Right forelimb (tissue), 1 donor: ENCODE data around the gene TPST1.
"Not testable (repeated sequence)": the region's sequence is repeated elsewhere in the genome, so short reads cannot be mapped to it uniquely, and the experiment has no call there.

Experiments used
- DNase-seq: peaks from one replicate; pipeline ENCODE4 v3.0.0-alpha.2; 2018

The TPST1 gene

DNA sequence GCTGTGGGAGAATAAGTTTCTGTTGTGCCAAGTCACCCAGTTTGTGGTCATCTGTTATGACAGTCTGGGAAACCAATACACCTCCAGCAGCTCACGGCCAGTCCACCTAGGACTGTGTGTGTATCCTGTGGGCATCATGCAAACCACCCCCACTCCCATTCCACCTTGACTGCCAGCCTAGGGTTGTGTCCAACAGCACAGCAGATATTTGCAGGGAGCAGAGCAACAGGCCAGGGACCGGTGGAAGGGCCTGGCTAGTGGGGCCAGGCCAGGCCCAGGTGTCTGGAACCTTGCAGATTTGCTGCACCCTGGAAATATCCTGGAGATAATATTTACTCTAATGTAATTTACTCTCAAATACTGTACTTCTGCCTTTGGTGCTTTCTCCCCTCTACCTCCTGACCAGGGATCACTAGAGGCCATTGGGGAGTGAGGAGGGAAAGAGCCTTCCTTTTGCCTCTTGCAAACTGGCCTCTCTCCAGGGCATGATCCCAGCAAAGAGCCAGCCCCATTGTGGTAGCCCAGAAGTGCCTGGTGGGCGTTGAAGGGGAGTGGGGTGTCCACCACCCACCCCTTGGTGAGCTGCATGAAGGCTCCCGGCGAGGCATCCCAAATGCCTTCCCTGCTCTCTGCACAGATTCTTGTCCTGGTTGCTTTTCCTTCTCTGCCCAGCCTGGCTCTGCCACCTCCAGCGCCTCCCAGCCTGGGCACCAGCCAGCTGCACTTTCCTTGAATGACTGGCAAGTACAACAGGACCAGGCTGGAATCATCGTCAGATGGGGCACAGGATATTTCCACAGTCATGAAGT, 15.2 kb upstream of the TPST1 start:
- no peak for DNase-seq

DNA sequence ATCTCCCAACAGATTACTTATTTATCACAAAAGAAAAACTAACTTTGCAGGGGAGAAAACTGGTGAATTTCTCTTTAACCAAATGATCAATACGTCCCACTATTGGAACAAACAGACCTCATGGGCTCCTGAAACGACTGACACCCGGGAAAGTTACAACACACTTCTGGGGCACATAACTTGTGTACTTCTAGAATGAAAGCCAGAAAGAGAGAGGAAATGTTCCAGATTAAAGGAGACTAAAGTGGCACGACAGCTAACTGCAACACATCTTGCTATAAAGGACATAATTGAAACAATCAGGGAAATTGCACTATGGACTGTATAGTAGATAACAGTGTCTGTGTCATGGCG, 14.7 kb upstream of the TPST1 start:
- DNase-seq: no peak

DNA sequence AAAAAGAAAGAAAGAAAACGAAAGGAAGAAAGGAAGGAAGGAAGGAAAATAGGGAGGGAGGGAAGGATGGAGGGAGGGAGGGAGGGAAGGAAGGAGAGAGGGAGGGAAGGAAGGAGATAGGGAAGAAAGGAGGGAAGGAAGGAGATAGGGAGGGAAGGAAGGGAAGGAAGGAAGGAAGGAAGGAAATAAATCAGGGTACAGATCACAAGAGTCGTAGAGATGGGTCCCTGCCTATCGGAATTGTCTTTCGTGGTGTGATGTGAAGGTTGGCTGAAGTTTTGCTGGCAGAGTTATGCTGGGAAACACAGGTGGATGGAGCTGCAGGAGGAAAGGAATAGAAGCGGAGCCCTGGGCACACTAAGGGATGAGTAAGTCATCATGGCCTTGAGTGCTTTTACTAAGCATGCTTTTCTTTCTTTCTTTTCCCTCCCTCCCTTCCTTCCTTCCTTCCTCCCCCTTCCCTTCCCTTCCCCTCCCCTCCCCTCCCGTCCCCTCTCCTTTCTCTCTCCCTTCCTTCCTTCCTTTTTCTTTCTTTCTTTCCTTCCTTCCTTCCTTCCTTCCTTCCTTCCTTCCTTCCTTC, 11.9 kb upstream of the TPST1 start:
- DNase-seq: no peak

DNA sequence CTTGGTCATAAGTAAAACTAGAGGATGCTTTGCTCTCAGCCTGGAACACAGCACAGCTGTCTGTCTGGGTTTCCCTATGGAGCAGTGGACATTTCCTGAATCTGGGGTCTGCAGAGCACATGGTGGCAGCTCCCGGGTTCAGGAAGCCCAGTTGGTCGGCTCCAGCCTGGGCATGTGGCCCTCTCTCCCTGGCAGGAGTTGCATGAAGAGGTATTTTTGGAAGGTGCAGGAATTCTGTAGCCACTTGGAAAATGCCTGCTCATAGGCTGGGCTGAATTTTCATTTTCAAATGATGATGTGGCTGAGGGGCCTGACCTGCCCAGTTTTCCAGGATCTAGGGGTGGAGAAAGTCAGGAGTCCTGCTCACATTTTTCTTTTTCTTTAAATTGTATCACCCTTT, 6.7 kb upstream of the TPST1 start:
- DNase-seq: peak; percentile 54

DNA sequence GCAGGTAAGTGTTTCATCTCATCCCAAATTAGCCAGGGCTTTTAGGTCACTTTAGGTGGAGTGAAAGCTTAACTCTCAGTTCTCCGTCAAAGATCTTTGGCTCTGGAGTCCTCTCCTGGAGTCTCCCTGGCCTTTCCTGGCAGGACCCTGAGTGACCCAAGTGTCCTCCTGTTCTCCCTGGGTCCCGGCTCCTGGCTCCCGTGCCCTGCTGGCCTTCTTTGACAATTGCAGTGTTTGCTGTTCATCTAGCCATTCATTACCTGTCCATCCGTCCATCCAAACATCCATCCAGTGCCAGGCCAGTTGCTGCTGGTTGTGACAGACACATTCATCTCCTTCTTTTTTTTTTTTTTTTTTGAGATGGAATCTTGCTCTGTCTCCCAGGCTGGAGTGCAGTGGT, 6.2 kb upstream of the TPST1 start:
- no peak for DNase-seq

DNA sequence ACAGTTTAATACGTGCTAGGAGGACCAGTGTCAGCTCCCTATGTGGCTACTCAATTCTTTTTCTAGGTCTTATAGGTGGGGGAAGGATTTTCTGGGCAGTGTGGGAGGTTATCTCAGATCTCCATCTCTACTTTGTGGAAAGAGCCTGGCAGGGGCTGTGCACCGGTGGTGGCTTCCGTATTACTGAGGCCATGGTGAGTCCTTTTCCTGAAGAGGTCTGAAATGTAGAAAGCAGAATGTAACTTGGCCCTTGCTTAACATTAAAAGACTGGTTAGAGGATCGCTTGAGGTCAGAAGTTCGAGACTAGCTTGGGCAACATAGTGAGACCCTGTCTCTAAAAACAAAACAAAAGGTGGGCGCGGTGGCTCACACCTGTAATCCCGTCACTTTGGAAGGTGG, 2.7 kb upstream of the TPST1 start:
- no peak for DNase-seq

DNA sequence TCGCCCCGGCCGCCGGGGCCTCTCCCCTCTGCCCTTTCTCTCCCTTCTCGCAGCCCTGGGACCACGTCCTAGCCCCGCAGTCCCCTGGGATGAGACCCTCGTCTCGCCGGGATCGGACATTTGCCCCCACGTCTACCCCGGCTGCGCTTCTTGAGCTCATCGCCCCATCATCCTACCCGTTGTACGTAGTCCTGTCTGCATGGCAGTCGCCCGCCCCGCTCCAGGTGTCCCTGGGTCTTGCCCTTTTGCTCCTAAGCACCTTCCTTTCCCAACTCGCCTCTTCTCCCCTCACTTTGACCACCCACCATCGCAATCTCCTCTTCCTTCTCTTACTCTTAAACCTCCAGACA, 582 bp downstream of the TPST1 start:
- no peak for DNase-seq

DNA sequence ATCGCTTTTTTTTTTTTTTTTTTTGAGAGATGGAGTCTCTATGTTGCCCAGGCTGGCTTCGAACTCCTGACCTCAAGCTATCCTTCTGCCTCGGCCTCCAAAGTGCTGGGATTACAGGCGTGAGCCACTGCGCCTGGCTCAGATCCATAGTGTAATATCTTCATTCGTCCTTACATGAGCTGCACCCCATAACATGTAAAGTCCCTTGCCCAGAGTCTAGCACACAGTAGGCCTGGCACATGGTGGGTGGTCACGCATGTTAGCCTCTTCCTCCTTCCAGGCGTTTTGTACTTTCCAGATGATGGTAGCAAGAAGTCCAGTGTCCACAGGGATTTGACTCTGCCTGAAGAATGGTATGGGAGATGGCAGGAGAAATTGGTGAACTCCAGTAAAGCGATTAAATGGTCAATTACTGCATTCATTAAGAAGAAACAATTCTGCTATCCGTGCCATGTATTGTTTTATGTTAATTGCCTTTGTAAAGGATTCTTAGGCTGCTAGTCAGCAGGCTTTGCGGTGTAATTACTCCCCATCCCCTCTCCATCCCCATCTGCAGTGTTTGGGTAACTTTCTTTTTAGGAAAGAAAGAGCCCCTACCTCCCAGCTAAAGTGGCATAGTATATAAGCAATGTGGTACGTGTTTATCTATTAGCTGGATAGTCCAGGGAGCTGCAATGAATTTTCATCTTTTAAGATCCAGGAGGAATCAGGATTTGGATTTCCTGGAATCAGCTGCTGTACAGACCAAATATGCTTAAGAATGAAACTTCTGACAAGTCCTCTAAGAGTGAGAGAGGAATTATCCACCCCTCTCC, 1.2 kb downstream of the TPST1 start:
- DNase-seq: no peak

DNA sequence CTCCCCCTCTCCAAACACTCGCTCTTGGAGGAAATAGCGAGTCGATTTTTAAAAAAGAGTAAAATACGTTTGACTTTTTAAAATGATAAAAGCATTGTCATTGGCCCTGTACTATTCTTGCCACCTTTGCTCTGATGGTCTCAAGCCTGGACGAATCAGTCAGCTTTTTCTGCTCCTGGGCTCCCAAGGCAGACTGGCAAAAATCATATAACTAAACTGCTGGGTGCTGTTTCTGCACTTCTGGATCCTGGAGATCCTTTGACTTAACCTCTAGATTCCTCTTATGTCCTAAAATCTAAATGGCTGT, 1.8 kb downstream of the TPST1 start:
- DNase-seq: no peak

DNA sequence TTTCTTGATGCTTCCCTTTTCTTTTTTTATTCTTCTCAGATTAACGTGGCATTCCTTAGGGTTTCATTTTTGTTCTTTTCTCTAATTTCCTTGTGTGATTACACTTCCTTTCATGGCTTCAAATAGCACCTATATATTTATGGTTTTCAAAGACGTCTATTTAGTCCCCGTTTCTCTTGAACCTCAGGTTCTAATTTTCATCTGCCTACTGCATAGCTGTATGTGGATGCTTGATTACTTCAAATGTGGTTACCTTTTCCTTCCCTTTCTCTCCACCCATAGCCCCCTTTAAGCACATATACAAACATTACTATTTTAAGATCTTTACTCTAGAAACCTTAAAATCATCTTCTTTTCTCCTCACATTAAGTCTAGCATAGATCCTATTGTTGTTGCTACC, 2.4 kb downstream of the TPST1 start:
- no peak for DNase-seq

DNA sequence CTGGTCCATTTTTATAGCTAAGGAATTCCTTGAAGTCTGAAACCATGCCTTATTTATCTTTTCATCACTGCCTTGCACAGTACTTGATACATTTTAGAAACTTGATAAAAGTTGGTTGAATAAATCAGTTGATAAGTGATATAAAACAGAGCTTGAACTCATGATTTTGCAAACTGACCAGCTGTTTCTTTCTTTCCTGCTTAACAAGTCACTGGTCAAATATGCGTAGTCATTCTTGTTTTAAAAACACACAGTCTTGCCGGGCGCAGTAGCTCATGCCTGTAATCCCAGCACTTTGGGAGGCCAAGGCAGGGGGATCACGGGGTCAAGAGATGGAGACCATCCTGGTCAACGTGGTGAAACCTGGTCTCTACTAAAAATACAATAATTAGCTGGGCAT, 6.3 kb downstream of the TPST1 start:
- DNase-seq: no peak

DNA sequence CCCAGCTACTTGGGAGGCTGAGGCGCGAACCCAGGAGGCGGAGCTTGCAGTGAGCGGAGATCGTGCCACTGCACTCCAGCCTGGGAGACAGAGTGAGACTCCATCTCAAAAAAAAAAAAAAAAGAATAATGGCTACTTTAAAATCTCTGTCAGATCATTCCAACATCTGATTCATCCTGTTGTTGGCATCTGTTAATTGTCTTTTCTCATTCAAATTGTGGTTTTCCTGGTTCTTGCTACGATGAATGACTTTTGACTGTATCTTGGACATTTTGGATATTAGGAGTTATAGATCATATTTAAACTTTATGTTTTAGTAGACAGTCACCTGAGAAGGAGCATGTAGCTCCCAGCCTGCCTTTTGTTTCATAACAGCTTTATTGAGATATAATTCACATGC, 8.5 kb downstream of the TPST1 start:
- DNase-seq: no peak

DNA sequence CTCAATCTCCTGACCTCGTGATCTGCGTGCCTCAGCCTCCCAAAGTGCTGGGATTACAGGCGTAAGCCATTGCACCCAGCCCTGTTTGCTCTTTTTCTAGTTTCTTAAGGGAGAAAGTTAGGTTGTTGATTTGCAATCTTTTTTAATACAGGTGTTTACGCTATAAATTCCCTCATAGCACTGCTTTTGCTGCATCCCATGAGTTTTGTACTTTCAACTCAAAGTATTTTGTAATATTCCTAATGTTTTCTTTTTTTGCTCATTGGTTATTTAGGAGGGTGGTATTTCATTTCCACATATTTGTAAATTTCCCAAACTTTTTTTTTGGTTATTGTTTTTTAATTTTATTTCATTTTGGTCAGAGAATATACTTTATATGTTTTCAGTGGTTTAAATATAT, 11.6 kb downstream of the TPST1 start:
- DNase-seq: no peak

DNA sequence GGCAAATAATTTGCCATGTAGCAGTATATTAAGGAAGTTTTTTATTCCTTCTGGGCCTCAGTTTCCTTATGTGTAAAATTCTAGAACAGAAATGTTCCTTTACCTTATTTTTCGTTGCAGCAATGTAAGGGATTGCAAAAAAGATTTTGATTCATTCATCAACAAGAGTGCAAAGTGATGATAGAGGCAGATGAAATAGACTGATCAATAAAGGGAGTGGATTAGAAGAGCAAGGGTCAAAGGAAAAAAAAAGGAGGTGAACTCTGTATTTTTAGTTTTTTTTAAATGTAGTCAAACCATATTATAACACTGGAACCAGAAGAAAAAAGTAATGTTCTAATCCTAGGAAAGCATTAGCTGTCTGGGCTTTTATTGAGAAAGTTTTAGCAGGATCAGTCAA, 14.7 kb downstream of the TPST1 start:
- DNase-seq: no peak

DNA sequence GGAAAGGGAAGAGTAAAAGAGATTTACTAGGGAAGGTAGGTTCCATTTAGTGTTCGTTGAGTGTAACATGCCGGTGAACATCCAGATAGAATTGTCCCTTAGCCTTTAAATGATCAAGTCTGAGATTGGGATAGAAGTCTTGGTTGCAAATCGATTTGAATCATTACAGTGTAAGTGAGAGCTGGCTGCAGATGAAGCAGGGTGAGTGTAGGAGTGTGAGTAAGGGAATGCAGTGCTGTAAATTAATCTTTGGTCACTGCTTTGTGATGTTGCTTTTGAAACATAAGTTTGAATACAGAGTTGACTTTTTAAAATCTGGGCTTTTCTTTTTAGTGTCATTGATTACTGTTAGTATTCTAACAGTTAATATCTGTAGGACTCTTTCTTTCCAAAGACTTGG, 16.3 kb downstream of the TPST1 start:
- no peak for DNase-seq

DNA sequence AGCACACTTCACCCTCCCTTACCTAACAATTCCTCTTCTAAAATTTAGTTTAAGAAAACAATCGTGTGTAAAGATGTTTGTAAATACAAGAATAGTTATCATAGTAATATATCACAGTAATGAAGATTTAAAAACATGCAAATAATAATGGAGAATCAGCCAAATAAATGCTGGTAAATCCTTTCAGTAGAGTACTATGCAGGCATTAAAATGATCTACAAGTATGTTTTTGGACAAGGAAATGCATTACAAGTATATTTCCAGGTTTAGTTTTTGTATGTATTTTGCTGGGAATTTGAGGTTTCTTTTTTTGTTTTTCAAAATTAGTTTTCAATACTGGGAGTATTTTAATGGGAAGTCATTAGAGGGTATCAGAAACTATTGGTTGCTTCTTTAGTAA, 22.7 kb downstream of the TPST1 start:
- DNase-seq: no peak

DNA sequence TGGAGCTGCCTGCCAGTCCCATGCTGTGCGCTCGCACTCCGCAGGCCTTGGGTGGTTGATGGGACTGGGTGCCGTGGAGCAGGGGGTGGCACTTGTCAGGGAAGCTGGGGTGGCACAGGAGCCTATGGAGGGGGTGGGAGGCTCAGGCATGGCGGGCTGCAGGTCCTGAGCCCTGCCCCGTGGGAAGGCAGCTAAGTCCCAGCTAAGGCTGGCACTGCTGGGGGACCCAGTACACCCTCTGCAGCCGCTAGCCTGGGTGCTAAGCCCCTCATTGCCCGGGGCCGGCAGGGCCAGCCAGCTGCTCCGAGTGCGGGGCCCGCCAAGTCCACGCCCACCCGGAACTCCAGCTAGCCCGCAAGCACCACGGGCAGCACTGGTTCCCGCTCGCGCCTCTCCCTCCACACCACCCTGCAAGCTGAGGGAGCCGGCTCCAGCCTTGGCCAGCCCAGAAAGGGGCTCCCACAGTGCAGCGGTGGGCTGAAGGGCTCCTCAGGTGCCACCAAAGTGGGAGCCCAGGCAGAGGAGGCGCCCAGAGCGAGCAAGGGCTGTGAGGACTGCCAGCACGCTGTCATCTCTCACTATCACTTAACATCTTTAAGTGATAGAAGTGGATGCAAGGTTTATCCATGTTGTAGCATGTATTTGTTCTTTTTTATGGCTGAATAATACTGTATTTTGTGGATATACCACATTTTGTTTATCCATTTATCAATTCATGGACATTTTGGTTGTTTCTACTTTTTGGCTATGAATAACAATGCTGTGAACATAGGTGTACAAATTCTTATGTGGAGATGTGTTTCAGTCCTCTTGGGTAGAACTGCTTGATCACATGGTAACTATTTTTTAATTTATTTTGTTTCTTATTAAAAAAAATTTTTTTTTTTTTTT, 26.4 kb downstream of the TPST1 start:
- not testable (repeated sequence) for DNase-seq

DNA sequence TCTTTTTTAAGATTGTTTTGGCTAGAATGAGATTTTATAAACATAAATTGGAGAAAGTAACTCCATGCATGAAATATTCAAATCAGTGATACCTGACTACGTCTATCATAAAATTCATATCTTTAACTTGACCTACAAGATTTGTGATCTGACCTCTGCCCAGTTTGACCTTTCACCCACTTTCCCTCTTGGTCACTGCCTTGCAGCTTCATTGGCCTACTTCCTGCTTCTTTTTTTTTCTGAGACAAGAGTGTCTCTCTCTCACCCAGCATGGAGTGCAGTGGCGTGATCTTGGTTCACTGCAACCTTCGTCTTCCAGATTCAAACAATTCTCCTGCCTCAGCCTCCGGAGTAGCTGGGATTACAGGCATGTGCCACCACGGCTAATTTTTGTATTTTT, 28.5 kb downstream of the TPST1 start:
- no peak for DNase-seq

DNA sequence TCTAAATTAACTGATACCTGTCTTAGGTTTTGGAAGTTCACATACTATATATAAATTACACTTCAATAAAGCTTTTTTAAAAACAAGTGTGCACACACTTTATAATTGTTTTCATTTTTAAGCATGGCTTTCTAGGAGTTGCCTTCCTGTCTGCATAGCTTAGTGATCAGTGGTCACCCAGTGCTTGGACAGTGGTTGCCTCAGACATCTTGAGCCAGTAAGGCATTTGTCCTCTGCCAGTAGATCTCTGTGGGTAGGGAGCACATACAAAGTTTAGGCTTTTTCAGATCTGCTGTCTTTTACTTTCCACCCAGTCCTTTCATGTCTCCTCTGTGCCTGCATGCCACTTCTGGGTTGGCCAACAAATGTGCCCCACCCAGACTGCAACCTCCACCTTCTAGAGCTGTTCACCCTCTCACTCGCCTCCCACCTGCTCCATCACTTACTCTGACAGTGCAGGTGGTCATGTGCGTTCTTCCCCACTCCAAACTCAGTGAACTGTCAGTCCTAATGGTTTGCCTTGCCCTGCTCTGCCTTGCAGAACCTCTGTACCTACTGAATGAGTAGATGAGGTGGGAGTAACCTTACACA, 31.7 kb downstream of the TPST1 start:
- no peak for DNase-seq

DNA sequence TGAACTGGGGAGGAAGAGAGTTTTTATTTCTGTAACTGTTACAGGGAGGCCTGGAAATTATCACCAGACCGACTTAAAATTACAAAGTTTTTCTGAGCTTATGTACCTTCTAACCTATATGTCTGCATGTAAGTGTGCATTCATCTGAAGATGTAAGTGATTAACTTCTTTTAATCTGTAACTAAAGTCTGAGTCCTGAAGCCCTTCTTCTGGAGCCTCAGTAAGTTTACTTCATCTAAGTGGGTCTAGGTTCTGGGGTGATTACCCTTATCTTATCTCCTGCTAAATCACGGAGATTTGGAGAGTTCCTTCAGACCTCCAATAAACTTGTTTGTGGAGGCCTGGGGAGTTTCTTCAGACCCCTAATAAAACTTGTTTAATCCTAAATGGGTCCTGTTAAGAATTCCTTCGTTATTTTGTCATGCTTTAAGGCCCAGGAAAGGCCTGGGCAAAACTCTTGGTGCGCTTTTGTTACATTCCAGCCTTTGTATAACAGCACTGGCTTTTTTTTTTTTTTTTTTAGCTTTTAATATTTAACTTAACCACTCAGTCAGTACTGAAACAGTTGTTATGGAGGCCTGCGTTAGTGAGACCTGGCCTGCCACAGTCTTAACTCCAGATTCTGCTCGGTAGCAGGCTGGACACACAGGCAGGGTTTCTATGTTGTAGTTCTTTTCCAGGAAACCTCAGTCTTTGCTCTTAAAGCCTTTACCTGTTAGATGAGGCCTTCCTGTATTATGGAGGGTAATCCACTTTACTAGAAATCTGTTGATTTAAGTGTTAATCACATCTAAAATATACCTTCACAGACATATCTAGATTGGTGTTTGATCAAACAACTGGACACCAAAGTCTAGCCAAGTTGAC, 33.0 kb downstream of the TPST1 start:
- no peak for DNase-seq

DNA sequence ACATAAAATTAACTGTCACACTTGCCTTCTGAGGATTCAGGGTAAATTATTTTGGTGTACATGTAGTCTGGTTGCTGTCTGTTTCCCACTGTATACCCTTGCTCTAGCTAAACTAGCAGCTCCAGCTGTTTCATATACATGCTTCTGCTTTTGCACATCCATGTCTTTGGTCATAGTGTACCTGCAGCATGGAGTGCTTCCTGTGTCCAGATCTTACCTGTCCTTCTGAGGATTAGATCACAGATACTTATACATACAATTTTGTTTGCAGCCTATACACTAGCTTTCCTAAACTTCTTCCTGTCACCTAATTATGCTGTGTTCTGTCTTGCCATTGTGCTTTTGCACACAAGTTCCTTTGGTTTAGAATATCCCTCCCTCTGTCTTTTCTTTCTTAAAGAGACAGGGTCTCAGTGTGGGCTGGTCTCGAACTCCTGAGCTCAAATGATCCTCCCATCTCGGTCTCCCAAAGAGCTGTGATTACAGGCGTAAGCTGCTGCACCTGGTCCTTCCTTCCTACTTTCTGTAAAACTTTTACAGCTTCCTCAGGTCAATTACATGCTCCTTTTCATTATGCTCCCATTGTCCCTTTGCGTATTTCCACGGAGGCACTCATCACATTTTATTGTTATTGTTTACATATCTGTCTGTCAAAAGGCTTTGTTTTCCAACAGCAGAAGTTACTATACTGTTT, 33.8 kb downstream of the TPST1 start:
- DNase-seq: no peak
